A549 (cell line): ENCODE results near the gene PM20D1. TPM values are rescaled to one million over a fixed set of nuclear protein-coding genes. Genes with fewer than 3 reads are reported as not detected.

Experiments used
- ATAC-seq, 2 experiments: fragments of 200-7000 bp in 1 of 2; fragments of >200 bp in 1 of 2; cut with Nextera tagmentation in 1 of 2; cut with Tn5 transposase in 1 of 2; 3 replicates each; pipeline versions ENCODE4 v1.8.0 to v1.9.1; 2018 to 2020; ENCODE audit warnings: mild to moderate bottlenecking in 1 of 2, moderate library complexity in 1 of 2
- CTCF ChIA-PET: fragments of 300-600 bp; sonication (Branson Sonifier 250); formaldehyde crosslinking; extraction: SDS; loops from one replicate; lab custom pipeline; 2021; ENCODE audit warnings: antibody characterized with exemption, inconsistent platforms; lab: Yijun Ruan, JAX
- POLR2A ChIA-PET: fragments of 350-600 bp; formaldehyde crosslinking; extraction: SDS; loops from one replicate; lab custom pipeline; 2021; ENCODE audit warnings: antibody characterized with exemption, inconsistent platforms; lab: Yijun Ruan, JAX
- DNase-seq, 2 experiments: peaks; one replicate each; pipeline versions ENCODE4 v3.0.0 to v3.0.0-alpha.2; 2011 to 2016; ENCODE audit warnings: low read depth in 1 of 2, low spot score in 1 of 2
- FAIRE-seq: peaks from 2 replicates; lab custom pipeline; 2011; peaks lifted over from hg19 to GRCh38; lab: Jason Lieb, UNC
- H3K27ac ChIP-seq, 2 experiments: fragments of >200 bp; sonication (Bioruptor Twin); formaldehyde crosslinking; 3 replicates each; pipeline ENCODE4 v1.5.1; 2016 to 2017
- H3K4me1 ChIP-seq: fragments of >200 bp; sonication (Bioruptor Twin); formaldehyde crosslinking; 3 replicates; pipeline ENCODE4 v1.6.1; 2016
- H3K4me2 ChIP-seq: fragments of >200 bp; sonication (Bioruptor Twin); formaldehyde crosslinking; 3 replicates; pipeline ENCODE4 v1.6.1; 2016
- H3K4me3 ChIP-seq: fragments of >200 bp; sonication (Bioruptor Twin); formaldehyde crosslinking; 3 replicates; pipeline ENCODE4 v1.5.1; 2016
- H3K9me3 ChIP-seq: fragments of >200 bp; sonication (Bioruptor Twin); formaldehyde crosslinking; 3 replicates; pipeline ENCODE4 v1.6.1; 2016
- BHLHE40 ChIP-seq: IDR thresholded peaks from 2 replicates; pipeline ENCODE4 v1.6.1; 2012; ENCODE audit warnings: low read depth, low read length, inconsistent platforms
- CBX2 ChIP-seq: fragments of 200-600 bp; sonication (generic); IDR thresholded peaks from 2 replicates; pipeline ENCODE4 v1.6.1; 2016; ENCODE audit warnings: low read depth, mild to moderate bottlenecking, borderline replicate concordance
- CEBPB ChIP-seq, 2 experiments: fragments of >200 bp in 1 of 2; sonication (Bioruptor Twin) in 1 of 2; formaldehyde crosslinking in 1 of 2; IDR thresholded peaks; 2 replicates each; pipeline ENCODE4 v1.6.1; 2012 to 2016
- EHF ChIP-seq: fragments of 250-450 bp; sonication (Bioruptor Pico); IDR thresholded peaks from 2 replicates; pipeline ENCODE4 v1.5.0; 2020; ENCODE audit warnings: mild to moderate bottlenecking
- HDAC2 ChIP-seq: fragments of 200-600 bp; sonication (generic); IDR thresholded peaks from 2 replicates; pipeline ENCODE4 v1.6.1; 2016
- HES2 ChIP-seq: fragments of >200 bp; sonication (Bioruptor Twin); formaldehyde crosslinking; IDR thresholded peaks from 2 replicates; pipeline ENCODE4 v1.6.1; 2016
- HEYL ChIP-seq: fragments of 250-450 bp; sonication (Bioruptor Pico); IDR thresholded peaks from 2 replicates; pipeline ENCODE4 v1.8.0; 2021; ENCODE audit warnings: mild to moderate bottlenecking, moderate library complexity
- HMGXB4 ChIP-seq: fragments of 250-450 bp; sonication (Bioruptor Pico); IDR thresholded peaks from 2 replicates; pipeline ENCODE4 v1.5.0; 2021; ENCODE audit warnings: mild to moderate bottlenecking, moderate library complexity, borderline replicate concordance
- HOXA7 ChIP-seq: fragments of 250-450 bp; sonication (Bioruptor Pico); IDR thresholded peaks from 2 replicates; pipeline ENCODE4 v1.5.0; 2020; ENCODE audit warnings: mild to moderate bottlenecking, moderate library complexity
- HOXB13 ChIP-seq: fragments of 250-450 bp; sonication (Bioruptor Pico); IDR thresholded peaks from 2 replicates; pipeline ENCODE4 v1.5.0; 2020; ENCODE audit warnings: low read depth, mild to moderate bottlenecking, moderate library complexity
- MAZ ChIP-seq: fragments of 150-350 bp; IDR thresholded peaks from 2 replicates; pipeline ENCODE4 v1.6.1; 2014; ENCODE audit warnings: antibody characterized with exemption, low read depth, low read length, borderline replicate concordance
- MYC ChIP-seq: IDR thresholded peaks from 2 replicates; pipeline ENCODE4 v1.6.1; 2012; ENCODE audit warnings: mild to moderate bottlenecking, inconsistent platforms, low read length, improper control_type of control experiment, borderline replicate concordance
- NPAS2 ChIP-seq: fragments of 250-450 bp; sonication (Bioruptor Pico); IDR thresholded peaks from 2 replicates; pipeline ENCODE4 v1.8.0; 2022; ENCODE audit warnings: mild to moderate bottlenecking, moderate library complexity, borderline replicate concordance
- PHF8 ChIP-seq: fragments of 200-600 bp; sonication (generic); IDR thresholded peaks from 2 replicates; pipeline ENCODE4 v1.6.1; 2016; ENCODE audit warnings: low read depth, mild to moderate bottlenecking, antibody characterized with exemption, moderate library complexity, borderline replicate concordance
- POLR2AphosphoS2 ChIP-seq: conservative IDR thresholded peaks from 2 replicates; pipeline ENCODE4 v1.6.1; 2012; ENCODE audit warnings: low read length, improper control_type of control experiment, inconsistent platforms
- RAD21 ChIP-seq, 2 experiments: fragments of >200 bp in 1 of 2; sonication (Bioruptor Twin) in 1 of 2; formaldehyde crosslinking in 1 of 2; IDR thresholded peaks in 1 of 2; conservative IDR thresholded peaks in 1 of 2; 2 replicates in 1 of 2; 3 replicates in 1 of 2; pipeline ENCODE4 v1.6.1; 2012 to 2018; ENCODE audit warnings: inconsistent platforms in 1 of 2
- RARB ChIP-seq: fragments of 250-450 bp; sonication (Bioruptor Pico); IDR thresholded peaks from 2 replicates; pipeline ENCODE4 v1.8.0; 2021; ENCODE audit warnings: mild to moderate bottlenecking, moderate library complexity
- RFX5 ChIP-seq: fragments of 450-650 bp; IDR thresholded peaks from 2 replicates; pipeline ENCODE4 v1.7.1; 2014; ENCODE audit warnings: antibody characterized with exemption, mild to moderate bottlenecking, moderate library complexity
- SREBF2 ChIP-seq: fragments of 450-650 bp; IDR thresholded peaks from 2 replicates; pipeline ENCODE4 v1.6.1; 2014; ENCODE audit warnings: mild to moderate bottlenecking, moderate library complexity
- ZSCAN20 ChIP-seq: fragments of 250-450 bp; sonication (Bioruptor Pico); IDR thresholded peaks from 2 replicates; pipeline ENCODE4 v1.8.0; 2022; ENCODE audit warnings: mild to moderate bottlenecking, moderate library complexity
- WGBS: methylation state at CpG from one replicate; pipeline ENCODE4 v1.1.6; 2017; ENCODE audit errors: missing lambda C conversion rate; 5-methylcytosine and 5-hydroxymethylcytosine counted together
- polyA plus RNA-seq, 4 experiments: library from polyadenylated mRNA; depleted of rRNA in 3 of 4; stranded (reverse); fragments of >200 nt; fragmentation: RNase III in 1 of 4; extraction: RNeasy Plus Mini Kit Qiagen cat#74134 plus additional on column Dnase treatment in 1 of 4; gene quantifications; 2 replicates in 3 of 4; 3 replicates in 1 of 4; pipeline ENCODE4 v1.2.3, GENCODE V29; 2011 to 2017
- TF ChIP-seq, protein P1 (sequence below): fragments of 250-450 bp; sonication (Bioruptor Pico); IDR thresholded peaks from 2 replicates; pipeline ENCODE4 v1.5.0; 2020; ENCODE audit warnings: low read depth, mild to moderate bottlenecking, moderate library complexity

The PM20D1 gene
- polyA plus RNA-seq, 2 of the 4 experiments (the other 2 are of a cell fraction), result not detected

GRCh38 chr1:205822397-205822796 is 27.5 kb downstream of the PM20D1 start:
- TF ChIP-seq SREBF2 (no peak), CEBPB (IDR thresholded peaks at IDR 0.05) (no peak), HDAC2 (no peak), MAZ (no peak), EHF (no peak), PHF8 (no peak), POLR2AphosphoS2 (no peak), BHLHE40 (no peak), RARB (CRISPR knock-in tag) (no peak), HES2 (no peak), MYC (no peak), HOXA7 (CRISPR knock-in tag) (no peak)
- TF ChIP-seq, protein P1, sequence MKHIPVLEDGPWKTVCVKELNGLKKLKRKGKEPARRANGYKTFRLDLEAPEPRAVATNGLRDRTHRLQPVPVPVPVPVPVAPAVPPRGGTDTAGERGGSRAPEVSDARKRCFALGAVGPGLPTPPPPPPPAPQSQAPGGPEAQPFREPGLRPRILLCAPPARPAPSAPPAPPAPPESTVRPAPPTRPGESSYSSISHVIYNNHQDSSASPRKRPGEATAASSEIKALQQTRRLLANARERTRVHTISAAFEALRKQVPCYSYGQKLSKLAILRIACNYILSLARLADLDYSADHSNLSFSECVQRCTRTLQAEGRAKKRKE (CRISPR knock-in tag), result no peak
- CTCF ChIA-PET, result interaction anchor here (1.5 to 1.9 kb wide), 2 partner anchors 97 to 155 kb away, joined by 4 to 5 read pairs; no protein-coding TSS in a partner anchor
- 91% methylated on average over 2 of the region's 2 CpGs for WGBS
- H3K4me1 ChIP-seq, result no peaks in the 10 kb centered on the region
- H3K9me3 ChIP-seq, result no peaks in the 10 kb centered on the region
- POLR2A ChIA-PET, result no interaction called here
- no peak overlapping the region for H3K27ac ChIP-seq
- no peak for FAIRE-seq
- no peak overlapping the region for H3K4me2 ChIP-seq
- no peak for ATAC-seq
- no peak for DNase-seq
- H3K4me3 ChIP-seq, result no peak overlapping the region

- Histone ChIP-seq H3K4me1 (peaks cover 8% of the 10 kb centered on the region), H3K4me2 (no peak overlapping the region), H3K4me3 (no peak overlapping the region), H3K9me3 (no peaks in the 10 kb centered on the region), H3K27ac (no peak overlapping the region)
- 92% methylated on average over 3 of the region's 3 CpGs for WGBS
- no peak for ATAC-seq
- POLR2A ChIA-PET, result no interaction called here
- DNase-seq, result no peak
- CTCF ChIA-PET, result interaction anchor here (1.6 to 1.7 kb wide), 2 partner anchors 26 to 159 kb away, joined by 4 to 5 read pairs; no protein-coding TSS in a partner anchor
- no peak for FAIRE-seq
- TF ChIP-seq NPAS2 (CRISPR knock-in tag) (no peak), HOXB13 (no peak), RARB (CRISPR knock-in tag) (no peak), RAD21 (conservative IDR thresholded peaks at IDR 0.05 in 1 of 2, IDR thresholded peaks at IDR 0.05 in 1 of 2) (no peak), CEBPB (IDR thresholded peaks at IDR 0.05) (no peak), HEYL (CRISPR knock-in tag) (no peak), CBX2 (no peak), ZSCAN20 (CRISPR knock-in tag) (no peak), RFX5 (no peak), HMGXB4 (CRISPR knock-in tag) (no peak)
- TF ChIP-seq, protein P1 (CRISPR knock-in tag), result no peak
Measured at GRCh38 chr1:205817988-205818387, 31.9 kb downstream of the PM20D1 start.
